Astrocyte (in vitro differentiated cells and primary cell): Measurements from ENCODE around the gene SRP9.

ENCODE experiments used
- CTCF ChIP-seq: IDR thresholded peaks from 2 replicates; pipeline ENCODE4 v1.5.1; 2011; ENCODE audit warnings: low read depth, mild to moderate bottlenecking, inconsistent platforms, low read length, moderate library complexity; ENCODE audit not compliant: insufficient read depth
- EZH2 ChIP-seq: IDR thresholded peaks from 2 replicates; pipeline ENCODE4 v1.6.1; 2012; ENCODE audit warnings: mild to moderate bottlenecking, low read length, inconsistent platforms; ENCODE audit not compliant: insufficient read depth

- TF ChIP-seq CTCF: no peak
- TF ChIP-seq EZH2: no peak
Observed at GRCh38 chr1:225774281-225775147, 3.1 kb upstream of the SRP9 start.
